GM12878 (cell line): ENCODE data around the gene ADPRHL1. TPM values are rescaled to one million over a fixed set of nuclear protein-coding genes. Genes with fewer than 3 reads are reported as not detected.
A peak's percentile ranks its signal among the peaks of the same experiment; 100 is the strongest.

Experiments
- ATAC-seq: fragments of 200-7000 bp; cut with Tn5 transposase; 3 replicates; pipeline ENCODE4 v1.9.1; 2020; ENCODE audit warnings: mild to moderate bottlenecking, moderate library complexity
- BruUV-seq: library from RNA; stranded (reverse); fragments of 400-500 nt; replicated peaks from 2 replicates; lab custom pipeline; 2021; lab: Mats Ljungman, UMichigan
- CTCF ChIA-PET: fragments of 300-600 bp; sonication (Branson Sonifier 250); formaldehyde crosslinking; extraction: SDS; loops from one replicate; lab custom pipeline; 2021; ENCODE audit warnings: inconsistent platforms; lab: Yijun Ruan, JAX
- POLR2A ChIA-PET: fragments of 350-600 bp; formaldehyde crosslinking; extraction: SDS; loops from one replicate; lab custom pipeline; 2021; ENCODE audit warnings: inconsistent platforms; lab: Charles Lee
- RAD21 ChIA-PET: fragments of 300-600 bp; sonication (Branson Sonifier 250); formaldehyde crosslinking; loops from one replicate; lab custom pipeline; 2023; ENCODE audit warnings: antibody characterized with exemption; ENCODE audit not compliant: unreplicated experiment; lab: Charles Lee
- SMC1A ChIA-PET: fragments of 300-600 bp; sonication (Branson Sonifier 250); formaldehyde crosslinking; loops from one replicate; lab custom pipeline; 2023; ENCODE audit not compliant: unreplicated experiment, uncharacterized antibody; lab: Charles Lee
- DNase-seq: peaks from one replicate; pipeline ENCODE4 v3.0.0-alpha.2; 2011; ENCODE audit warnings: low read depth, low spot score
- FAIRE-seq: peaks from 3 replicates; lab custom pipeline; 2011; peaks lifted over from hg19 to GRCh38; lab: Jason Lieb, UNC
- H2AFZ ChIP-seq: 2 replicates; pipeline ENCODE4 v1.6.0; 2011; ENCODE audit warnings: low read depth, low read length, control low read depth; ENCODE audit not compliant: control insufficient read depth
- H3K27ac ChIP-seq: 2 replicates; pipeline ENCODE4 v1.5.1; 2011; ENCODE audit warnings: control low read depth; ENCODE audit not compliant: control insufficient read depth, insufficient read depth
- H3K27me3 ChIP-seq, 2 experiments: replicated peaks in 1 of 2; 2 replicates each; pipeline versions ENCODE4 v1.6.0 to v1.6.1; 2011; ENCODE audit warnings: low read length in 1 of 2; ENCODE audit not compliant: control insufficient read depth in 2 of 2, insufficient read depth in 2 of 2
- H3K36me3 ChIP-seq, 2 experiments: 2 replicates each; pipeline ENCODE4 v1.5.1; 2011; ENCODE audit warnings: low read length in 1 of 2; ENCODE audit not compliant: control insufficient read depth in 2 of 2, insufficient read depth in 2 of 2
- H3K4me1 ChIP-seq: 2 replicates; pipeline ENCODE4 v1.6.1; 2011; ENCODE audit warnings: mild to moderate bottlenecking, low read length, moderate library complexity, mixed read lengths; ENCODE audit not compliant: control insufficient read depth, insufficient read depth
- H3K4me2 ChIP-seq: 2 replicates; pipeline ENCODE4 v1.6.0; 2011; ENCODE audit warnings: control low read depth; ENCODE audit not compliant: control insufficient read depth, insufficient read depth
- H3K4me3 ChIP-seq: fragments of 200-600 bp; sonication (generic); 2 replicates; pipeline ENCODE4 v1.5.1; 2016
- H3K79me2 ChIP-seq: 2 replicates; pipeline ENCODE4 v1.6.0; 2011; ENCODE audit warnings: low read length; ENCODE audit not compliant: control insufficient read depth, insufficient read depth
- H3K9ac ChIP-seq: 2 replicates; pipeline ENCODE4 v1.8.0; 2011; ENCODE audit warnings: low read length, control low read depth, mixed read lengths; ENCODE audit not compliant: control insufficient read depth, insufficient read depth
- H3K9me3 ChIP-seq: replicated peaks from 3 replicates; pipeline ENCODE4 v1.5.1; 2011; ENCODE audit warnings: mild to moderate bottlenecking, low read length; ENCODE audit not compliant: control insufficient read depth, insufficient read depth
- H4K20me1 ChIP-seq: 2 replicates; pipeline ENCODE4 v1.6.0; 2011; ENCODE audit not compliant: control insufficient read depth, insufficient read depth
- BHLHE40 ChIP-seq, 2 experiments: fragments of 450-650 bp in 1 of 2; IDR thresholded peaks; 2 replicates each; pipeline ENCODE4 v1.6.1; 2011 to 2017; ENCODE audit warnings: low read depth in 2 of 2, borderline replicate concordance in 1 of 2, improper control_type of control experiment in 1 of 2, low read length in 1 of 2, mild to moderate bottlenecking in 1 of 2
- WGBS: methylation state at CpG from one replicate; pipeline ENCODE4 v1.1.6; 2016; ENCODE audit warnings: low lambda C conversion rate; ENCODE audit not compliant: insufficient replicate concordance, insufficient coverage; ENCODE audit errors: missing lambda C conversion rate; 5-methylcytosine and 5-hydroxymethylcytosine counted together
- in situ Hi-C: fragments of 300-500 bp; cut with MboI; formaldehyde crosslinking; loops from 9 replicates; pipeline ENCODE4 v1.14.3; 2018; ENCODE audit warnings: mixed read lengths
- intact Hi-C: fragments of 100-400 bp; cut with micrococcal nuclease; formaldehyde crosslinking; loops from one replicate; pipeline ENCODE4 v1.14.2; 2022; ENCODE audit not compliant: unreplicated experiment
- polyA plus RNA-seq, 11 experiments: library from polyadenylated mRNA; depleted of rRNA in 4 of 11; unstranded in 6 of 11; stranded (reverse) in 5 of 11; fragments of >200 nt; fragmentation: Nextera tagmentation in 4 of 11; fragmentation: Illumina TruSeq in 1 of 11; extraction: Ambion mirVana in 4 of 11; extraction: Trizol in 1 of 11; gene quantifications; 1 replicate in 1 of 11; 2 replicates in 10 of 11; pipeline versions ENCODE4 v1.2.1 to v1.2.3, GENCODE V29; 2011 to 2016; ENCODE audit warnings: inconsistent platforms in 2 of 11, missing spikeins in 2 of 11, low read depth in 1 of 11
- total RNA-seq, 4 experiments: library from RNA; depleted of rRNA in 3 of 4; stranded (reverse); fragments of >200 nt in 3 of 4; fragmentation: Illumina TruSeq in 1 of 4; extraction: Trizol in 1 of 4; gene quantifications; 2 replicates each; pipeline versions ENCODE4 v1.2.1 to v1.2.3, GENCODE V29; 2013 to 2021
- TF ChIP-seq, protein P1 (sequence below): fragments of 450-650 bp; IDR thresholded peaks from 2 replicates; pipeline ENCODE4 v1.6.1; 2016; ENCODE audit warnings: mild to moderate bottlenecking

Gene ADPRHL1
- total and polyA plus RNA-seq, 10 of the 15 experiments (the other 5 are each of a cell fraction or from before 2014, with no cell fraction given): 0.05 to 1.9 (median 1.0) TPM

DNA sequence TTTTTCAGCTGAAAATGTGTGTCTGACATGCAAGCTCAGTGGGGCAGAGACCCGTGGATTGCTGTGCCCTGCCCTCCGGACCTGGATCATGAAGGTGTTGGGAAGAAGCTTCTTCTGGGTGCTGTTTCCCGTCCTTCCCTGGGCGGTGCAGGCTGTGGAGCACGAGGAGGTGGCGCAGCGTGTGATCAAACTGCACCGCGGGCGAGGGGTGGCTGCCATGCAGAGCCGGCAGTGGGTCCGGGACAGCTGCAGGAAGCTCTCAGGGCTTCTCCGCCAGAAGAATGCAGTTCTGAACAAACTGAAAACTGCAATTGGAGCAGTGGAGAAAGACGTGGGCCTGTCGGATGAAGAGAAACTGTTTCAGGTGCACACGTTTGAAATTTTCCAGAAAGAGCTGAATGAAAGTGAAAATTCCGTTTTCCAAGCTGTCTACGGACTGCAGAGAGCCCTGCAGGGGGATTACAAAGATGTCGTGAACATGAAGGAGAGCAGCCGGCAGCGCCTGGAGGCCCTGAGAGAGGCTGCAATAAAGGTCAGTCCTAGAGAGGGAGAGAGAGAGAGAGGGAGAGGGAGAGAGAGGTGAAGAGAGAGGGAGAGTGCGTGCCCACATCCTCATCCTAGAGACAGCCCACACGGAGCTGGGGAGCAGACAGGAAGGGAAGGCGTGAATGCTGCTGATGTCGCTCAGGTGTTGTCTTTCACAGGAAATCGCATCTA lies 42.4 kb upstream of the ADPRHL1 start:
- 93% methylated on average over 26 of the region's 26 CpGs for WGBS
- H3K36me3 ChIP-seq: peaks cover 6 to 43% of the 10 kb centered on the region in 2 experiments
- H3K79me2 ChIP-seq: peaks cover 35% of the 10 kb centered on the region
- DNase-seq: no peak
- intact Hi-C loops (no loop called here), in situ Hi-C loops (no loop called here)
- ChIA-PET SMC1A (no interaction called here), POLR2A (no interaction called here), RAD21 (interaction anchor here (1.3 kb wide), 1 partner anchor 13 kb away, joined by 3 read pairs; no protein-coding TSS in a partner anchor), CTCF (interaction anchor here (0.8 kb wide), 1 partner anchor 220 kb away, joined by 3 read pairs; no protein-coding TSS in a partner anchor)
- no peak overlapping the region for H3K9ac ChIP-seq
- no peak for FAIRE-seq
- no peak overlapping the region for H3K4me3 ChIP-seq
- TF ChIP-seq BHLHE40 (IDR thresholded peaks at IDR 0.05; ENCODE audit: borderline replicate concordance in 1 of 2, low read depth in 2 of 2, low read length in 1 of 2): no peak
- TF ChIP-seq, protein P1, sequence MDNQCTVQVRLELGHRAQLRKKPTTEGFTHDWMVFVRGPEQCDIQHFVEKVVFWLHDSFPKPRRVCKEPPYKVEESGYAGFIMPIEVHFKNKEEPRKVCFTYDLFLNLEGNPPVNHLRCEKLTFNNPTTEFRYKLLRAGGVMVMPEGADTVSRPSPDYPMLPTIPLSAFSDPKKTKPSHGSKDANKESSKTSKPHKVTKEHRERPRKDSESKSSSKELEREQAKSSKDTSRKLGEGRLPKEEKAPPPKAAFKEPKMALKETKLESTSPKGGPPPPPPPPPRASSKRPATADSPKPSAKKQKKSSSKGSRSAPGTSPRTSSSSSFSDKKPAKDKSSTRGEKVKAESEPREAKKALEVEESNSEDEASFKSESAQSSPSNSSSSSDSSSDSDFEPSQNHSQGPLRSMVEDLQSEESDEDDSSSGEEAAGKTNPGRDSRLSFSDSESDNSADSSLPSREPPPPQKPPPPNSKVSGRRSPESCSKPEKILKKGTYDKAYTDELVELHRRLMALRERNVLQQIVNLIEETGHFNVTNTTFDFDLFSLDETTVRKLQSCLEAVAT: peak; percentile 73; the same call in 1 of the 2 replicates
- no peaks in the 10 kb centered on the region for H3K27me3 ChIP-seq
- no TSS peak for BruUV-seq
- H3K9me3 ChIP-seq: no peaks in the 10 kb centered on the region
- no peak overlapping the region for H2AFZ ChIP-seq
- ATAC-seq: no peak
- H3K4me1 ChIP-seq: peaks cover 15% of the 10 kb centered on the region
- H3K4me2 ChIP-seq: 0 out of 2 replicates have a peak overlapping the region, but pooled peaks have one; percentile 30
- no peaks in the 10 kb centered on the region for H4K20me1 ChIP-seq
- no peak overlapping the region for H3K27ac ChIP-seq
